ENCODE results near the gene ZNF146. TPM values are rescaled to one million over a fixed set of nuclear protein-coding genes. Genes with fewer than 3 reads are reported as not detected.
"Not testable (repeated sequence)": the region's sequence is repeated elsewhere in the genome, so short reads cannot be mapped to it uniquely, and the experiment has no call there.

The ZNF146 gene
- total RNA-seq, 1 experiment from 2014 or later = 211 TPM

DNA sequence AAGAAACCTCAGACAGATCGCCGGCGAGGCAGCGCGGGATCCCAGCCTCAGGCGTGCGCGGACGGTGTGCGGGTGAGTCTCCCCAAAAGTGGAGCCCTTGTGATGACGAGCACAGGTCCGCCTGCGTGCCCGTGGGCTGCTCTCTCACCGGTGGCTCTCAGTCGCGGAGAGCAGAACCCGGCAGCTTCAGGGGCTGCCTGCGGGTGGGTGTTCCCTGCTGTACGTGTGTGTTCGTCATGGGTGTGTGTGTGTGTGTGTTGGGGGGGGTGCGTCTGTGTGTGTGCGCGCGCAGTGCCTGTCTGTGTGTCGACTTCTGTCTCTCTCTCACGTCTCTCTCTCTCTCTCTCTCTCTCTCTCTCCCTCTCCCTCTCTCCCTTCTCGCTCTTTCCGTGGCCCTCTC is 54.4 kb downstream of the ZNF146 start:
- not testable (repeated sequence) for DNase-seq (ENCODE audit: low read depth)

Other genes with a start within 250 kb of the ZNF146 start
- 44.7 and 49.8 TPM in 2 replicates for gene SDHAF1, start 219.9 kb upstream of the ZNF146 start, total RNA-seq (2014; rRNA removed; shearing (Covaris generic))
- gene SYNE4, start 206.3 kb upstream of the ZNF146 start, total RNA-seq (2014; rRNA removed; shearing (Covaris generic)) = not detected in 2 replicates
- gene ALKBH6, start 200.9 kb upstream of the ZNF146 start, total RNA-seq (2014; rRNA removed; shearing (Covaris generic)) = 15.4 and 32.2 TPM in 2 replicates
- gene CLIP3, start 182.2 kb upstream of the ZNF146 start, total RNA-seq (2014; rRNA removed; shearing (Covaris generic)) = 0.69 and 1.0 TPM in 2 replicates
- gene THAP8, start 160.8 kb upstream of the ZNF146 start, total RNA-seq (2014; rRNA removed; shearing (Covaris generic)) = 0.54 and 0.86 TPM in 2 replicates
- gene WDR62, start 160.2 kb upstream of the ZNF146 start, total RNA-seq (2014; rRNA removed; shearing (Covaris generic)) = 14.6 and 19.8 TPM in 2 replicates
- not detected in 2 replicates for gene OVOL3, start 104.0 kb upstream of the ZNF146 start, total RNA-seq (2014; rRNA removed; shearing (Covaris generic))
- 68.9 and 105 TPM in 2 replicates for gene POLR2I, start 100.2 kb upstream of the ZNF146 start, total RNA-seq (2014; rRNA removed; shearing (Covaris generic))
- gene TBCB, start 99.6 kb upstream of the ZNF146 start, total RNA-seq (2014; rRNA removed; shearing (Covaris generic)) = 354 and 373 TPM in 2 replicates
- gene CAPNS1, start 75.0 kb upstream of the ZNF146 start, total RNA-seq (2014; rRNA removed; shearing (Covaris generic)) = 122 and 257 TPM in 2 replicates
- not detected in 2 replicates for gene COX7A1, start 62.7 kb upstream of the ZNF146 start, total RNA-seq (2014; rRNA removed; shearing (Covaris generic))
- gene ZNF565, start 441 bp upstream of the ZNF146 start, total RNA-seq (2014; rRNA removed; shearing (Covaris generic)) = 2.3 and 3.2 TPM in 2 replicates
- 2.3 and 3.3 TPM in 2 replicates for gene ZFP14, start 164.1 kb downstream of the ZNF146 start, total RNA-seq (2014; rRNA removed; shearing (Covaris generic))
- 5.6 and 10.3 TPM in 2 replicates for gene ZFP82, start 203.5 kb downstream of the ZNF146 start, total RNA-seq (2014; rRNA removed; shearing (Covaris generic))

All from Daoy (cell line).